ENCODE results near the gene RAB20. TPM values are rescaled to one million over a fixed set of nuclear protein-coding genes. Genes with fewer than 3 reads are reported as not detected.

The RAB20 gene
- total and polyA plus RNA-seq, 10 donors = 19.1 to 96.4 (median 52.8) TPM

- intact Hi-C loops (cut with DNase I; ENCODE audit: low total_unique reads) = no loop called here
- Histone ChIP-seq H3K27me3 (replicated peaks in 1 of 7) (no peaks in the 10 kb centered on the region), H3K9me3 (no peaks in the 10 kb centered on the region), H3K27ac (peak overlapping the region; percentile 2 to 88 (median 84)), H3K36me3 (peaks cover 0 to 35% (median 2%) of the 10 kb centered on the region in 6 donors), H3K4me1 (peaks cover 11 to 88% (median 53%) of the 10 kb centered on the region in 6 donors), H3K4me3 (peak overlapping the region in 1 of 8 donors; percentile 31)
- WGBS, 5 donors = 25 to 46% (median 29%) methylated on average over 14 to 16 of the region's 16 CpGs
- TF ChIP-seq POLR2AphosphoS5 (IDR thresholded peaks at IDR 0.05) (peak; percentile 71 to 93 (median 79)), CTCF (IDR thresholded peaks at IDR 0.05 in 8 of 11, conservative IDR thresholded peaks at IDR 0.05 in 3 of 11) (no peak)
- no peak for DNase-seq
Measured at GRCh38 chr13:110520431-110521295, 40.9 kb downstream of the RAB20 start.

- Histone ChIP-seq H3K36me3 (peaks cover 0 to 42% (median 2%) of the 10 kb centered on the region in 6 donors), H3K9me3 (no peaks in the 10 kb centered on the region), H3K27me3 (replicated peaks in 1 of 7) (no peaks in the 10 kb centered on the region), H3K4me1 (peaks cover 8 to 76% (median 41%) of the 10 kb centered on the region in 6 donors), H3K27ac (peak overlapping the region in 4 of 8 donors; percentile 82 to 88 (median 86)), H3K4me3 (no peak overlapping the region)
- no peak for DNase-seq
- TF ChIP-seq POLR2AphosphoS5 (IDR thresholded peaks at IDR 0.05) = peak in 1 of 3 donors; percentile 27
- no peak for TF ChIP-seq POLR2A (IDR thresholded peaks at IDR 0.05)
- no peak for TF ChIP-seq CTCF (IDR thresholded peaks at IDR 0.05 in 8 of 11, conservative IDR thresholded peaks at IDR 0.05 in 3 of 11)
- intact Hi-C loops (cut with DNase I; ENCODE audit: low total_unique reads) = no loop called here
- WGBS, 5 donors = 73 to 83% (median 80%) methylated on average over 7 of the region's 7 CpGs
Measured at GRCh38 chr13:110519506-110519905, 42.0 kb downstream of the RAB20 start.

GRCh38 chr13:110519046-110519445 is 42.5 kb downstream of the RAB20 start:
- DNase-seq = no peak
- no peaks in the 10 kb centered on the region for H3K27me3 ChIP-seq (replicated peaks in 1 of 7)
- peaks cover 0 to 47% (median 3%) of the 10 kb centered on the region in 6 donors for H3K36me3 ChIP-seq
- intact Hi-C loops (cut with DNase I; ENCODE audit: low total_unique reads) = no loop called here
- peak overlapping the region in 3 of 8 donors; percentile 86 to 88 (median 87) for H3K27ac ChIP-seq
- WGBS, 5 donors = 93 to 100% (median 96%) methylated on average over 1 to 16 of the region's 16 CpGs
- H3K9me3 ChIP-seq = no peaks in the 10 kb centered on the region
- H3K4me3 ChIP-seq = no peak overlapping the region
- TF ChIP-seq POLR2AphosphoS5 (IDR thresholded peaks at IDR 0.05) = no peak
- no peak for TF ChIP-seq CTCF (IDR thresholded peaks at IDR 0.05 in 8 of 11, conservative IDR thresholded peaks at IDR 0.05 in 3 of 11)
- no peak for TF ChIP-seq POLR2A (IDR thresholded peaks at IDR 0.05)
- H3K4me1 ChIP-seq = peaks cover 8 to 72% (median 37%) of the 10 kb centered on the region in 6 donors

- Histone ChIP-seq H3K27me3 (replicated peaks in 1 of 7) (no peaks in the 10 kb centered on the region), H3K27ac (peak overlapping the region in 4 of 8 donors; percentile 36 to 50 (median 42)), H3K4me3 (no peak overlapping the region), H3K4me1 (peaks cover 8 to 67% (median 35%) of the 10 kb centered on the region in 6 donors), H3K36me3 (peaks cover 0 to 47% (median 3%) of the 10 kb centered on the region in 6 donors), H3K9me3 (no peaks in the 10 kb centered on the region)
- no peak for DNase-seq
- TF ChIP-seq POLR2AphosphoS5 (IDR thresholded peaks at IDR 0.05) (peak; percentile 21 to 62 (median 37)), POLR2A (IDR thresholded peaks at IDR 0.05) (no peak)
- 67 to 80% (median 74%) methylated on average over 7 to 11 of the region's 11 CpGs for WGBS, 5 donors
- intact Hi-C loops (cut with DNase I; ENCODE audit: low total_unique reads) = no loop called here
Measured at GRCh38 chr13:110518571-110518970, 43.0 kb downstream of the RAB20 start.

Measured in spleen (tissue), 11 donors.